RPMI8226 (cell line): ENCODE measurements around the gene EPHA8.

Experiments
- DNase-seq: peaks from one replicate; pipeline ENCODE4 v3.0.0-alpha.2; 2015

EPHA8 gene

GRCh38 chr1:22569269-22569668 lies 6.0 kb downstream of the EPHA8 start:
- no peak for DNase-seq

DNA sequence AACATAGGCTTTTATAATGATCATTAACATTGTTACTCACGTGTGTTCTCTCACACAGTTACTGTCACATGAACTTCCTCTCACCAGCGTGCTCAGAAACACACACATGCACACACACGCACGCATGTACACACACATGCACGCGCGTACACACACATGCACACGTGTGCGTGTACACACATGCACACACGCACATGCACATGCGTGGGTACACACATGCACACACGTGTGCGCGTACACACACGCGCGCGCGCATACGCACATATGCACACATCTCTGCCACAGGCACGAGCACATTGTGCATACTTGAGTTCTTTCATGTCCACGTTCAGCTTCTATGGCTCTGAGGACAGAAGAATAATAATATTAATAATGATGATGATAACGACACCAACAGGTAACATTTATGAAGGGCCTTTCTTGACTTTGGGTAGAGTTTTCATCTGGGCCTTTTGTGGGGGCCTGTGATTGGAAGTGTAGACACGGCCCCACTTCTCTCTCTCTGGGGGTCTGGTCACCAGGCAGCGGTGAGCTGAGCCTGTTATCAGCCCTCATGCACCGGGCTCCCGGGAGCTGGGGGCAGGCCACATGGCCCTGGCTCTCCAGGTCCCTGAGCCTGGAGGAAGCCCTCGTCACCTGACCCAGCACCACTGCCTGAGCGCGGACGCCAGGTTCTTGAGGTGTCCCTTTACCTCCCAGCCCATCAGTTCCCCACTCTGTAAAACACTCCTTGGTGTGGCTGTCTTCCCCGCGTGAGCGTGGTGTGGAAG lies 7.0 kb downstream of the EPHA8 start:
- no peak for DNase-seq

GRCh38 chr1:22572818-22573217 lies 9.5 kb downstream of the EPHA8 start:
- DNase-seq, result no peak

GRCh38 chr1:22573237-22573636 lies 9.9 kb downstream of the EPHA8 start:
- DNase-seq, result no peak

- peak; percentile 33 for DNase-seq
Observed at GRCh38 chr1:22575532-22576149, 12.4 kb downstream of the EPHA8 start.

DNA sequence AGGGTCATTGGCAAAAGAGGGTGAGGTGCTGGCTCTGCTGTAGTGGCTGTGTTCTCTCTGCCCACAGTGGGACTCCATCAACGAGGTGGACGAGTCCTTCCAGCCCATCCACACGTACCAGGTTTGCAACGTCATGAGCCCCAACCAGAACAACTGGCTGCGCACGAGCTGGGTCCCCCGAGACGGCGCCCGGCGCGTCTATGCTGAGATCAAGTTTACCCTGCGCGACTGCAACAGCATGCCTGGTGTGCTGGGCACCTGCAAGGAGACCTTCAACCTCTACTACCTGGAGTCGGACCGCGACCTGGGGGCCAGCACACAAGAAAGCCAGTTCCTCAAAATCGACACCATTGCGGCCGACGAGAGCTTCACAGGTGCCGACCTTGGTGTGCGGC lies 12.9 kb downstream of the EPHA8 start:
- no peak for DNase-seq

DNA sequence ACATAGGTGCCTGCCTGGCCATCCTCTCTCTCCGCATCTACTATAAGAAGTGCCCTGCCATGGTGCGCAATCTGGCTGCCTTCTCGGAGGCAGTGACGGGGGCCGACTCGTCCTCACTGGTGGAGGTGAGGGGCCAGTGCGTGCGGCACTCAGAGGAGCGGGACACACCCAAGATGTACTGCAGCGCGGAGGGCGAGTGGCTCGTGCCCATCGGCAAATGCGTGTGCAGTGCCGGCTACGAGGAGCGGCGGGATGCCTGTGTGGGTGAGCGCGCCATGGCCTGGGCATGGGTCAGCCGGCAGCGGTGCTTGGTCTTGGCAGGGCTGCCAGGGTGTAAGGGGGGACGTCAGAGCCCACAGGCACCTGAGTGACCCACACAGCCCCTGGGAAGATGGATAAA lies 13.3 kb downstream of the EPHA8 start:
- no peak for DNase-seq

DNA sequence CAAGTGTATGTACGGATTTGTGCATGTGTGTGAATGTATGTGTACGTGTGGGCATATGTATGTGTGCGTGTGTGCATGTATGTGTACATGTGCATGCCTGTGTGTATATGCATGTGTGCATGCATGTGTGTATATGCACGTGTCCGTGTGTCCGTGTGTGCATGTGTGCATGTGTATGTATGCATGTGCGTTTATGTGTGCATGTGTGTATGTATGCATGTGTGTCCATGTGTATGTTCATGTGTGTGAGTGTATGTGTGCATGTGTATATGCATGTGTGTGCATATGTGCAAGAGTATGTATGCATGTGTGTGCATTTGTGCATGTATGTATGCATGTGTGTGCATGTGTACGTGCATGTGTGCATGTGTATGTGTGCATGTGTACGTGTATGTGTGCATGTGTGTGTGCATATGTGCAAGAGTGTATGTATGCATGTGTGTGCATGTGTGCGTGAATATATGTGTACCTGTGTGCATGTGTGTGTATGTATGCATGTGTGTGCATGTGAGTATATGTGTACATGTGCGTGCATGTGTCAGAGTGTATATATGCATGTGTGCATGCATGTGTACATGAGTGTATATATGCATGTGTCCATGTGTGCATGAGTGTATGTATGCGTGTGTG lies 15.6 kb downstream of the EPHA8 start:
- DNase-seq, result no peak

GRCh38 chr1:22579541-22580155 lies 16.4 kb downstream of the EPHA8 start:
- DNase-seq, result no peak

DNA sequence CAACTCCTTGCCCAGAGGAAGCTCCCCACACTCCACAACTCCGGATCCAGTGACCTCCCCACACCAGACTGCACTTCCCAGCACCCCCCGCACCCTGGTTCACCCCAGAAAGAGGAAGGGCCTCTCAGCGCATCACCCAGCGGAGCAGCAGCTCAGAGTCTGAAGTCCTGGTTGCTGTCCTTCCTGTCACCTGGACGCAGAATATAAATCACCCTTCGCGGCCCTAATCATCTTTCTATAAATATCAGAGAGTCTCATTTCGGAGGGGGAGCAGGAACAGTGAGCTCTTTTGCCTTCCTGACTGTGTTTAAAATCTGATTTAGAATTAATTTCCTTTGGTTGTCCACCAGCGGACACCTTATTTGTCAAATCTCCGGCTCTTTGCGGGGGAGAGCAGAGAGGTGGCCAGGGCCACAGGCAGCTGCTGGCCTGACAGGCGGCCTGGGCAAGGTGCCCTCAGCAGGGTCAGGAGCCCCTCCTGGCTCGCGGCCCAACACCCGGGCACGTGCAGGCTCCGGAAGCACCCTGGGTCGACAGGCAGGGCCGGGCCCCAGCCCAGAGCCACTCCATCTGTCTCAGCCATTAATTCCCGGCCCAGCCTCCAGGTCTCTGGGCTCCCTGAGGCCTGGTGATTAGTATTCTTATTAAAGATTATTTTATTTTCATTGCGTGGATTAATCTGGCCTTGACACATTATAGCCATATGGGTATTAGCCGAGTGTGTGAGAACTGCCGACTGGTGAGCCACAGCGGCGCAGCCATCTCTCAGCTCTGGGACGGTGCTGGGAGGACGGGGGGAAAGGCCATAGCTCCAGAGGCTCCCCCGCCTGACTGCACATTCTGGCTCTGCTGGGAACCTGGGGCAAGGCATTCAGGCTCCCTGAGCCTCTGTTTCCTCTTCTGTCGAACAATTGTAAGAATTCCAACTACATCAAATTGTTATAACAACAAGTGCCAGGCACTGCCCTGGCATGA lies 19.7 kb downstream of the EPHA8 start:
- DNase-seq, result no peak

DNA sequence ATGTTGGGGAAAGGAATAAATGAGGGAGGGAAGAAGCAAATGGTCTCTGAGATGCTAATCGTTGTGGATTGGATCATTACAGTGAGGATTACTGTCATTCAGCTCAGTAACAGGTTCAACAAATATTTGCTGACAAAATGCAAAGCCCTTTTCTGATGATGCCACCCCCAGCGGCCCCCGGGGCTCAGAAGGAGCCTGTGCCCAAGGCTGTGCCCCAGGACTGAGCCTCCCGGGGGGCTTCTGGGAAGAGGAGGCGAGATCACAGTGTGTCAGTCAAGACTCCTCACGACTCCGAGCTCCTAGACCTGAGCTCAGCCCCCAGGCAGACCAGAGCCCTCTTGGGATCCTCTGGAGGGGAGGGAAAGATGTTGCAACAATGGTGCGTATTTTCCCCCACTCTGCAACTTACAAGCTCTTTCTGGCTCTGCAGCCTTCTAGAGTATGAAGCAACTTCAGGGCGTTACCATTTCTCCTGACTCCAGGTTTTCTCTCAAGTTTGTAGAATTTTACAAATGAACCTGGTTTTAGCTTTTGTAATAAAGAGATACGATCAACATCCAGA lies 20.8 kb downstream of the EPHA8 start:
- no peak for DNase-seq

- DNase-seq, result no peak
Observed at GRCh38 chr1:22584970-22585369, 21.7 kb downstream of the EPHA8 start.

DNA sequence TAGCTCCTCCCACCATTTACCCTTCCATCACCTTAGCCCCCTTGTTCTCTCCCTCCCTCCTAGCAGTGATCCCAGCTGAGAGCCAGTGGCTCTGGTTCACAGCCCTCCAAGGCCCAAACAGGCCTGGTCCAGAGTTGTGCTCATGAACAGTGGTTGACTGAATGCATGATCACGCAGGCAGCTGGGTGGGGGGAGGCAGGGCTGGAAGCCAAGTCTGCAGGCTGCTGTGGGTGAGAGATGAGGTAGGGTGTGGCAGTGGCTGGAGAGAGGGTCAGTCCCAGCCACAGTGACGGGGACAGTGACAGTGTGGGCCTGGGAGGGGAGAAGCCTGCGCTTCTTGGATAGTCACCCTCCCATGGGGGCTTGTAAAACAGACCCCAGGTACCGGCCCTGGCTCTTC lies 22.2 kb downstream of the EPHA8 start:
- DNase-seq, result no peak

DNA sequence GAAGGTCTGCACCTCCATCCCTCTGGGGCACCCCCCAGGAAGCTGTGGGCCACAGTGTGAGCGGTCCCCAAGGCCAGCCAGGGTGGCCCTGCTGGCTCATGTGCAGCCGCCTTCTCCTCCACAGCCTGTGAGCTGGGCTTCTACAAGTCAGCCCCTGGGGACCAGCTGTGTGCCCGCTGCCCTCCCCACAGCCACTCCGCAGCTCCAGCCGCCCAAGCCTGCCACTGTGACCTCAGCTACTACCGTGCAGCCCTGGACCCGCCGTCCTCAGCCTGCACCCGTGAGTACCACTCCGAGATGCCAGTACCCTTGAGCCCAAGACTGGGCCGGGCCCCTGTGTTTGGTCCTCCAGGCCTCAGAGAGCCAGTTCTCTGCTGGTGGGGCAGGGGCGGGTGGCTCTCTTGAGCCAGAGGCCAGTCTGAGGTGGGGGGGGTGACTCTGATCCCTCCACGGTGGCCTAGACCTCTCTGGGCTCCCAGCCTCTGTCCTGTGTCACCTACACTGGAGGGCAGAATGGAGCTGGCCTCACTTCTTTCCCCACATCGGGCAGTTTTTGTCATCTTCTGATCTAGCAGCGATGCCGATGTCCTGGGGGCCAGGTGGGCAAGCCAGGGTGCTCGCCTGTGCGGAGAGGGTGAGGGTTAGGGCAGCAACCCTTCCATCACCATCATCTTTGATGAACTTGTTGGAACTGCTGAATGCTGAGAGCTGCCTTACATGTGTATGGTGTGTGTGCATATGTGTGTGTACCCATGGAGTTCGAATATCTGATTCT lies 23.3 kb downstream of the EPHA8 start:
- DNase-seq, result no peak

GRCh38 chr1:22587247-22587646 lies 24.0 kb downstream of the EPHA8 start:
- DNase-seq, result no peak

GRCh38 chr1:22588899-22589422 lies 25.7 kb downstream of the EPHA8 start:
- DNase-seq, result no peak

- DNase-seq, result no peak
Observed at GRCh38 chr1:22591576-22591975, 28.3 kb downstream of the EPHA8 start.

- no peak for DNase-seq
Observed at GRCh38 chr1:22592051-22592450, 28.8 kb downstream of the EPHA8 start.

DNA sequence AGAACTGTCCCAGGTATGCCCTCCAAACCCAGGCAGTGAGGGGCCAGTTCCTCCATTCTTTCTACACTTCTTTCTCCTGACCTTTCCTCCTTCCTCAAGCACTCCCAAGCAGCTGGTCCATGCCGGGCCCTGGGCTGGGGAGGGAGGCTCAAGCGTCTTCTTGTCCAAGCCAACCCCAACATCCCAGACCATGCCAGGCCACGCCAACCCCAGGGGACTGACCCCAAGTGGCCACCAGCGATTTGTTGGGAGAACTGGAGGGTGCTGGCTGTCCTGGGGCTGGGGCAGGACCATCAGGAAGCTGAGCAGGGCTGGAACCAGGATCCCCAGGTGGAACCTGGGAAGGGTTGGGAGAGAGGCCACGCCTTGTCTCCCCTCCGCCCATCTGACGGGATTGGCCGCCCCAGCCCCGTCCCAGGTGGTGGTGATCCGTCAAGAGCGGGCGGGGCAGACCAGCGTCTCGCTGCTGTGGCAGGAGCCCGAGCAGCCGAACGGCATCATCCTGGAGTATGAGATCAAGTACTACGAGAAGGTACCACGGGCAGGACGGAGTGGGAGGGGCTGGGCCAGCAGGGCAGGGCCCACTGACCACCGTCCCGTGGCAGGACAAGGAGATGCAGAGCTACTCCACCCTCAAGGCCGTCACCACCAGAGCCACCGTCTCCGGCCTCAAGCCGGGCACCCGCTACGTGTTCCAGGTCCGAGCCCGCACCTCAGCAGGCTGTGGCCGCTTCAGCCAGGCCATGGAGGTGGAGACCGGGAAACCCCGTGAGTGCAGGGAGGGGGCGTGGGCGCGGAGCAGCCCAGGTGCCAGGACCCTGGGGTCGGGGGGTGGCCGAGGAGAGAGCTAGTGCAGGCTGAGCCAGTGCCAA lies 29.9 kb downstream of the EPHA8 start:
- no peak for DNase-seq

- DNase-seq, result no peak
Observed at GRCh38 chr1:22594396-22594795, 31.1 kb downstream of the EPHA8 start.
